IPS DF 4.7 (cell line): ENCODE results near the gene INAVA.

Source experiments
- DNase-seq: peaks from one replicate; pipeline ENCODE4 v3.0.0-alpha.2; 2013; ENCODE audit warnings: low spot score; ENCODE audit errors: extremely low read depth

Gene INAVA, protein sequence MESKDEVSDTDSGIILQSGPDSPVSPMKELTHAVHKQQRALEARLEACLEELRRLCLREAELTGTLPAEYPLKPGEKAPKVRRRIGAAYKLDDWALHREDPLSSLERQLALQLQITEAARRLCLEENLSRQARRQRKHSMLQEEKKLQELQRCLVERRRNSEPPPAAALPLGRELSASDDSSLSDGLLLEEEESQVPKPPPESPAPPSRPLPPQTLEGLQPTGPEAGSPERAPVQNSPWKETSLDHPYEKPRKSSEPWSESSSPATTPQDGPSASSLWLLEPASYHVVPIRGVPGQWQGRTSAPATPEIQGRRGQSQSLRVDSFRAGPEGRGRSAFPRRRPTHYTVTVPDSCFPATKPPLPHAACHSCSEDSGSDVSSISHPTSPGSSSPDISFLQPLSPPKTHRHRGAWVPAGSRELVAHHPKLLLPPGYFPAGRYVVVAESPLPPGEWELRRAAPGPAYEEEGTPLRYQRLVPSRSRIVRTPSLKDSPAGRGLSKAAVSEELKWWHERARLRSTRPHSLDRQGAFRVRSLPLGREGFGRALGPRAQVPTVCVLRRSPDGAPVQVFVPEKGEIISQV

GRCh38 chr1:200894712-200895442, at the start of gene INAVA:
Gene INAVA, plus strand, starts transcription at chr1:200894900. Its CDS starts 3,501 bp downstream, at chr1:200898401.
- DNase-seq = no peak

GRCh38 chr1:200845360-200845759, 49.3 kb upstream of the INAVA start:
- no peak for DNase-seq

GRCh38 chr1:200846398-200846797, 48.3 kb upstream of the INAVA start:
- no peak for DNase-seq

DNA sequence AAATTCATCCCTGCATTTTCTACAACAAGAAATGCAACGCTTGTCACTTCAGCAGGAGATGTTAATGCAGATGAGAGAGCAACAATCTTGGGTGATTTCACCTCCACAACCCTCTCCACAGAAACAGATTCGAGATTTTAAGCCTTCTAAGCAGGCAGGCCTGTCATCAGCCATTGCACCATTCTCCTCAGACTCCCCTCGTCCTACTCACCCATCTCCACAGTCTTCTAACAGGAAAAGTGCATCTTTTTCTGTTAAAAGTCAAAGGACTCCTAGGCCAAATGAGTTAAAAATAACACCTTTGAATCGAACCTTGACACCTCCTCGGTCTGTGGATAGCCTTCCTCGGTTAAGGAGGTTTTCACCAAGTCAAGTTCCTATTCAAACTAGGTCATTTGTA, 45.3 kb upstream of the INAVA start:
- DNase-seq = no peak

DNA sequence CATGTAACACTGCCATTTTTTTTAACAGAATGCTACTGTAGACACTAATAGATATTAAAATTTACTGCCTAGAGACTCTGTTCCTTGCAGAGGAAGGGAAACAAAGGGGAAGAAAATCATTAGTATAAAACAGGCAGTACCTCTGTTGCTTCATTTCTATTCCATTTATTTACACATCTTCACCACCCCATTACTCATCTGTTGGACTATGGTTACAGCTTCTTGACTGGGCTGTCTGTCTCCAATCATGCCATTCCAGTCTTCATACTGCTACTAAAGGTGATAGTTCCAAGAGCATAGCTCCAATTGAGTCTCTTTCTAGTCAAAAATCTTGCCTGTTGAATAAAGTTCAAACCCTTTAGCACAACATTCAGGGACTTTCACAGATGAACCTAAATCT, 44.1 kb upstream of the INAVA start:
- no peak for DNase-seq

GRCh38 chr1:200856716-200857357, 37.9 kb upstream of the INAVA start:
- no peak for DNase-seq

DNA sequence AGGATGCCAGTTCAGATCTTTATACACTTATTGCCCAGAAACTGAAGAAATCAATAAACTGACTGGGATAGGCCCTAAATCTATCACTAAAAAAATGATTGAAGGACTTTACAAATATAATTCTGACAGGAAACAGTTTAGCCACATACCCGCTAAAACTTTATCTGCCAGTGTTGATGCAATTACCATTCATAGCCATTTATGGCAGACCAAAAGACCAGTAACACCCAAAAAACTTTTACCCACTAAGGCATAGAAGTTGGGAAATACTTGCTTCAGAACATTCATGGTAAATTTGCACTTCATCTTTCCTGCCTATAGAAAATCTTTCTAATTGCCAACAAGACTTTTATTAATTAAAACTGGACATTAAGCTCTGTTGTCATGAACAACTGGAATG, 36.9 kb upstream of the INAVA start:
- DNase-seq = no peak

DNA sequence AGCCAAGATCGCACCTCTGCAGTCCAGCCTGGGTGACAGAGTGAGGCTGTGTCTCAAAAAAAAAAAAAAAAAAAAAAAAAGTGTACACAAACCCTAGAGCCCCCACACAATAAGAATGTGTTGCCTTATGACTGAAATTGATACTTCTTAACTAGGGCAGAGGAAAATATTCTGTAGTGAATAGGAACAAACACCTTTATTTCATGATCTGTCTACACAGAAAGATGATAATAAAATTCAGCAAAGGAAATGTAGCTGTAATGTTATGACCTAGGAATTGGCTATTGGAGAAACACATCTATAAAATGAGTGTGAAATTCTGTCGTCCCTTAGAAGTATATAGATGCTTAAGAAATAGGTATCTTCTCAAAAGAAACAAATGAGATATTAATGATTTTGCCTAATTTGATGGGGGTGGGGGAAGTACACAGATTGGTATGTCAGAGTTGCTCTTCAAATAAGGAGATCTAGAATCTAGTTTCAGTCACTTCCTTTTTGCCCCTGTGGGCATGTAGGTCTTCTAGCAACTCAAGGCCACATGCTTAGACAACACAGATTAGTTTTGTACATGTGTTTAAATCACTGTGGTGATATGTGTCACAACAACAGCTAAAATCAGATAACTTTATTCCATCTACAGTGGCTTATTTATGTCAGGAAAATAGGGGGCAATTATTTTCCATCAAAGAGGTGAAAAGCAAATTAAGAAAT, 32.6 kb upstream of the INAVA start:
- no peak for DNase-seq

- no peak for DNase-seq
These were observed 31.8 kb upstream of the INAVA start for GRCh38 chr1:200862713-200863415.

GRCh38 chr1:200866116-200866515, 28.6 kb upstream of the INAVA start:
- DNase-seq = no peak

DNA sequence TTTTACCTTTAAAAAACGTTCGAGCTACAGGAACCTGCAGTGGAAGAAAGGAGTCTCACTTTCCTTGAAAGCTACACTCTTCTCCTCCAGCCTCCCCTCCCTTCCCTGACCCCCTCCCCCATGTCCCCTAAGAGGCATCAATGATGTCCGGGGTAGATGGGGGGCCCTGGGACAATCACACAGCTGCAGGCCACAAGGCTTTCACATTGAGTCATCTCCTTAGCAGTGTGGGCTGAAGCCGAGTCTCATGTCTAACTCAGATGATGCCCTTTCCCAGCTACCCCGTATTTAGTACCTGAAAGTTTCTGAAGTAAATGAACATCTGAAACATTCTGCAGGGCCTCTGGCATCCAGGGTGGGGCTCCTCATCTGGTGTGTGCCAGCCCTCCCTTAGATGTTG, 28.2 kb upstream of the INAVA start:
- no peak for DNase-seq

- no peak for DNase-seq
These were observed 27.5 kb upstream of the INAVA start for GRCh38 chr1:200867018-200867811.

DNA sequence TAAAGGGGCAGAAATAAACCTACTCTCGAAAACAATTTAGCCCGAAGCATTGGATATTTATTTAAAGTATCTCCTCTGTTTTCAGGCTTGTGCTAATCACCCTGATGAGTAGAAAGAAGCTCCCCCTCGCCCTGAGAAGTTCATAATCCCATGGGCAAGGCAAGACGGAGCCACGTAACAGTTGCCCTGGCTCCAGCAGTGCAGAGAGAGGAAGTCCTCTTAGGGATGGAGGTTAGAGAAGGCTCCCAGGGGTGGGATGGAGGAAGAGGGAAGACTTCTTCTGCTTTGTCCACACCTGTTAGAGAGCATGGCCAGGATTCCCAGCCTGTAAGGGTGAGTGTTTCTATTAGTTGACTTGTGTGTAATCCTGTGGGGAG, 25.3 kb upstream of the INAVA start:
- DNase-seq = no peak

DNA sequence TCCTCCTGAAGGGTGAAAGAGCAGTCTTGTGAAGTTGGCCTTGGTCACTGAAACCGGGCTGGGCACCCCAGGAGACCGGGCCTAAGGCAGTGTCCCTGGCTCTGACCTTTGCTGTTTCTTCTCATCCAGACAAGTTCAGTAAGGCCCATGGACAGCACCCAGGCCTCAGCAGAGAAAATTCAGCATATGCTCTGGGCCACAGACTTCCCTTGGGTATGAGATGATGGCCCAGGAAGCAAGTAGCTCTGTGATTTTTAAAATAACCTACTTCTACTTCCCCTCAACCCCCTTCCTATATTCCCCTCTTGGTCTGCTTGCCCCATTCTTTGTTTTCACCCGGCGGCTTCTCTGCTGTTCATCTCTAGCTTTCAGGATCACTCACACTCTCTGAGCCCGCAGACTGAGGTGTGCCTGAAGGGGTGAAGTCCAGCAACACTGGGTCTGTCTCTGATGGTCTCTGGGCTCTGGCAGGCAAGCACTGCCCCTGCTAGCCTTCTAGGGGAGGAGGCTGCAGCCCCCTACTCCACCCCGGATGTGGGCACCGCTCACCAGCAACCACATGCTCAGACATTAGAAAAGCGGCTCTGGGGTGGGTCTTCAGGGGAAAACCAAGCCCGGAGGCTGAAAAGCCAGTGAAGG, 24.8 kb upstream of the INAVA start:
- no peak for DNase-seq

GRCh38 chr1:200872446-200873115, 22.1 kb upstream of the INAVA start, which contains the start of gene GPR25:
Gene GPR25, plus strand, starts transcription at chr1:200872981. Its CDS starts 57 bp downstream, at chr1:200873038.
- DNase-seq = no peak

DNA sequence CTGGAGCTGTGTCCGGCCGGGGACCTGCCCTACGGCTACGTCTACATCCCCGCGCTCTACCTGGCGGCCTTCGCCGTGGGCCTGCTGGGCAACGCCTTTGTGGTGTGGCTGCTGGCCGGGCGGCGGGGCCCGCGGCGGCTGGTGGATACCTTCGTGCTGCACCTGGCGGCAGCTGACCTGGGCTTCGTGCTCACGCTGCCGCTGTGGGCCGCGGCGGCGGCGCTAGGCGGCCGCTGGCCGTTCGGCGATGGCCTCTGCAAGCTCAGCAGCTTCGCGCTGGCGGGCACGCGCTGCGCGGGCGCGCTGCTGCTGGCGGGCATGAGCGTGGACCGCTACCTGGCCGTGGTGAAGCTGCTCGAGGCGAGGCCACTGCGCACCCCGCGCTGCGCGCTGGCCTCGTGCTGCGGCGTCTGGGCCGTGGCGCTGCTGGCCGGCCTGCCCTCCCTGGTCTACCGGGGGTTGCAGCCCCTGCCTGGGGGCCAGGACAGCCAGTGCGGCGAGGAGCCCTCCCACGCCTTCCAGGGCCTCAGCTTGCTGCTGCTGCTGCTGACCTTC, 21.5 kb upstream of the INAVA start:
- no peak for DNase-seq

DNA sequence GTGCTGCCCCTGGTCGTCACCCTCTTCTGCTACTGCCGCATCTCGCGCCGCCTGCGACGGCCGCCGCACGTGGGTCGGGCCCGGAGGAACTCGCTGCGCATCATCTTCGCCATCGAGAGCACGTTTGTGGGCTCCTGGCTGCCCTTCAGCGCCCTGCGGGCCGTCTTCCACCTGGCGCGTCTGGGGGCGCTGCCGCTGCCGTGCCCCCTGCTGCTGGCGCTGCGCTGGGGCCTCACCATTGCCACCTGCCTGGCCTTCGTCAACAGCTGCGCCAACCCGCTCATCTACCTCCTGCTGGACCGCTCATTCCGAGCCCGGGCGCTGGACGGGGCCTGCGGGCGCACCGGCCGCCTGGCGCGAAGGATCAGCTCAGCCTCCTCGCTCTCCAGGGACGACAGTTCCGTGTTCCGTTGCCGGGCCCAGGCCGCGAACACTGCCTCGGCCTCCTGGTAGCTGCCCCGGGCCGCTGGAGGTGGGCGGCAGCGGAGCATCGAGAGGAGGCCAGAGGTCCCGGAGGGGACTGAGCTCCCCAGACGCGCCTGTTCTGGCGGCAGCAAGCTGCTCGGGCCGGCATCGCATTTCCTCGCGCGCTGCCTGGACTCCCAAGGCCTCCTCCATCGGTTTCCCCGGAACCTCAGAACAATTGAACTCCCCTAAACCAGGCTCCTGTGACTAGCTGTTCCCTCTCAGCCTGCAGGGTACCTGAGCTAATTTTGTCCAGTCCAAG, 20.9 kb upstream of the INAVA start:
- no peak for DNase-seq

GRCh38 chr1:200874694-200875093, 20.0 kb upstream of the INAVA start:
- DNase-seq = no peak
